Right lobe of liver (tissue), 6 donors: ENCODE data around the gene CADM2. TPM values are rescaled to one million over a fixed set of nuclear protein-coding genes. Genes with fewer than 3 reads are reported as not detected.

ENCODE experiments used
- ATAC-seq, 4 donors: fragments of 200-7000 bp; cut with Tn5 transposase; one replicate each; pipeline ENCODE4 v1.9.1; 2020; ENCODE audit warnings: mild to moderate bottlenecking in 4 of 4, moderate library complexity in 4 of 4
- DNase-seq, 3 donors: peaks; one replicate each; pipeline ENCODE4 v3.0.0-alpha.2; 2020
- H3K27ac ChIP-seq, 3 donors: fragments of 200-600 bp; one replicate each; pipeline ENCODE4 v1.8.0; 2022
- H3K27me3 ChIP-seq, 2 donors: fragments of 200-600 bp; one replicate each; pipeline ENCODE4 v1.8.0; 2022
- H3K36me3 ChIP-seq, 4 donors: fragments of 200-600 bp; sonication (generic) in 1 of 4; one replicate each; pipeline versions ENCODE4 v1.5.1 to v1.8.0; 2017 to 2022; ENCODE audit warnings: control low read depth in 1 of 4
- H3K4me1 ChIP-seq, 4 donors: fragments of 200-600 bp; sonication (generic) in 1 of 4; one replicate each; pipeline versions ENCODE4 v1.5.1 to v1.8.0; 2017 to 2022; ENCODE audit warnings: control low read depth in 1 of 4
- H3K4me3 ChIP-seq, 3 donors: fragments of 200-600 bp; one replicate each; pipeline ENCODE4 v1.8.0; 2022
- H3K9me3 ChIP-seq, 4 donors: fragments of 200-600 bp; sonication (generic) in 1 of 4; one replicate each; pipeline versions ENCODE4 v1.5.1 to v1.8.0; 2017 to 2022; ENCODE audit warnings: control low read depth in 1 of 4
- POLR2A ChIP-seq: fragments of 450-650 bp; IDR thresholded peaks from one replicate; pipeline ENCODE4 v1.6.1; 2017; ENCODE audit warnings: antibody characterized with exemption, mild to moderate bottlenecking
- WGBS: methylation state at CpG from one replicate; pipeline ENCODE4 v1.1.6; 2018; ENCODE audit warnings: low coverage, low lambda C conversion rate; ENCODE audit not compliant: insufficient coverage; ENCODE audit errors: missing lambda C conversion rate; 5-methylcytosine and 5-hydroxymethylcytosine counted together
- intact Hi-C, 2 donors: fragments of 100-400 bp; cut with DNase I; formaldehyde crosslinking; loops; one replicate each; pipeline versions ENCODE4 v1.11.2 to v1.14.1; 2022
- total RNA-seq, 6 experiments: library from RNA; depleted of rRNA in 2 of 6; stranded (reverse); fragments of >200 nt in 2 of 6; fragmentation: NEBNext Ultra II Directional in 3 of 6; extraction: Animal tissue kit (Norgen Biotek cat#: 25700) in 3 of 6; gene quantifications; one replicate each; pipeline versions ENCODE4 v1.1.0 to v1.2.4, GENCODE V29; 2016 to 2023
- TF ChIP-seq, protein P1 (sequence below), 4 donors: fragments of 200-600 bp in 3 of 4; fragments of 450-650 bp in 1 of 4; IDR thresholded peaks; one replicate each; pipeline versions ENCODE4 v1.5.1 to v1.8.0; 2016 to 2022; ENCODE audit warnings: antibody characterized with exemption in 4 of 4, mild to moderate bottlenecking in 2 of 4
- donor health status: DM: no; HTN: yes; CAD: no.
- donor health status: DM: no; HTN: no; CAD: no.
- donor health status: DM: no; HTN: no; CAD: no.
- donor health status: DM: no; HTN: yes; CAD: no.
- donor health status: DM: no; HTN: yes; CAD: no.

Gene CADM2
- total RNA-seq, 6 experiments from 2014 or later = under 0.01 to 1.7 (median 0.15) TPM

DNA sequence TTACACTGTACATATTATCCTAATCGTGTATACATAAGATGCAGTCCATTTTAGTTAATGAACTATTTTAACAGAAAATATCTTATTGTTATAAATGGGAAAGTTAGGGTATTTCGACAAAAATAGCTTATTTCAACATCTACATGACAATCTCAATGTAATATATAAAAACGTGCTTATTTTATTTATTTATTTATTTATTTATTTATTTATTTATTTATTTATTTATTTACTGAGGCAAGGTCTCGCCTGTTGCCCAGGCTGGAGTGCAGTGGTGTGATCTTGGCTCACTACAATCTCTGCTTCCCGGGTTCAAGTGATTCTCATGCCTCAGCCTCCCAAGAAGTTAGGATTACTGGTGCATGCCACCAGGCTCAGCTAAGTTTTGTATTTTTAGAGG is 614.2 kb downstream of the CADM2 start:
- Histone ChIP-seq H3K4me3 (no peak overlapping the region), H3K27ac (no peak overlapping the region), H3K36me3 (no peaks in the 10 kb centered on the region), H3K9me3 (no peaks in the 10 kb centered on the region), H3K27me3 (no peaks in the 10 kb centered on the region), H3K4me1 (no peaks in the 10 kb centered on the region)
- intact Hi-C loops = no loop called here
- no peak for ATAC-seq
- no peak for DNase-seq
- 30% methylated on average over 5 of the region's 5 CpGs for WGBS
- TF ChIP-seq, protein P1, sequence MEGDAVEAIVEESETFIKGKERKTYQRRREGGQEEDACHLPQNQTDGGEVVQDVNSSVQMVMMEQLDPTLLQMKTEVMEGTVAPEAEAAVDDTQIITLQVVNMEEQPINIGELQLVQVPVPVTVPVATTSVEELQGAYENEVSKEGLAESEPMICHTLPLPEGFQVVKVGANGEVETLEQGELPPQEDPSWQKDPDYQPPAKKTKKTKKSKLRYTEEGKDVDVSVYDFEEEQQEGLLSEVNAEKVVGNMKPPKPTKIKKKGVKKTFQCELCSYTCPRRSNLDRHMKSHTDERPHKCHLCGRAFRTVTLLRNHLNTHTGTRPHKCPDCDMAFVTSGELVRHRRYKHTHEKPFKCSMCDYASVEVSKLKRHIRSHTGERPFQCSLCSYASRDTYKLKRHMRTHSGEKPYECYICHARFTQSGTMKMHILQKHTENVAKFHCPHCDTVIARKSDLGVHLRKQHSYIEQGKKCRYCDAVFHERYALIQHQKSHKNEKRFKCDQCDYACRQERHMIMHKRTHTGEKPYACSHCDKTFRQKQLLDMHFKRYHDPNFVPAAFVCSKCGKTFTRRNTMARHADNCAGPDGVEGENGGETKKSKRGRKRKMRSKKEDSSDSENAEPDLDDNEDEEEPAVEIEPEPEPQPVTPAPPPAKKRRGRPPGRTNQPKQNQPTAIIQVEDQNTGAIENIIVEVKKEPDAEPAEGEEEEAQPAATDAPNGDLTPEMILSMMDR (IDR thresholded peaks at IDR 0.05) = no peak
- TF ChIP-seq POLR2A = no peak

DNA sequence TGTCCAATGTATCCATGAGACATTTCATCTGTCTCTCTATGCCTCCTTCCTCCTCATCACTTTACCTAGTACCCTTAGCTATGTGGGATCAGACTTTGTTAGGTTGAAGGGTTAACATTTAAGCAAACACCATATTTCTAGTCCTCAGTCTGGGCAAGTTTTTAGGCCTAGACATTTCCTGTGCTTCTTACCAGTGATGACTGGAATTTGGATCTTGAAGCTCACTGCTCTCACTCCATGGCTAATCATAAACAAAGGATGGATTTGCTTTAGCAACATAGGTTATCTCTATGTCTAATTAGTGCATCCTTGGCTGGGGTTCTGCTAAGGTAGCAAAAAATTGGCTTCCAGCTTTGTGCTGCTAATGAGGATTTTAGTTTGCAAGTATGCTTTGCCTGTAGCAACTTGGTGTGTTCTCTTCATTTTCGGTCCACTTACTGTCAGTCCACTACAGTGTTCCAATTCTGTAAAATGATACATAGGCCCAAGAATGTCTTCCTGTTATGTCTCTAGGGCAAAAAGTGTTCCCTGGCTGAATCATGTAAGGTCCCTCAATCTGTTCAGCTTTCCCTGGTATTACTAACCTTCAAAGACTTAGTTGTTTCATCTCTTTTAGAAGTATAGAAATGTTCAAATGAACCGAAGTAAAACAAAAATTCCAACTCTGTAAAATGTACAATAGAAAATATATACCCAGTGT is 615.4 kb downstream of the CADM2 start:
- WGBS = 80% methylated on average over 2 of the region's 2 CpGs

DNA sequence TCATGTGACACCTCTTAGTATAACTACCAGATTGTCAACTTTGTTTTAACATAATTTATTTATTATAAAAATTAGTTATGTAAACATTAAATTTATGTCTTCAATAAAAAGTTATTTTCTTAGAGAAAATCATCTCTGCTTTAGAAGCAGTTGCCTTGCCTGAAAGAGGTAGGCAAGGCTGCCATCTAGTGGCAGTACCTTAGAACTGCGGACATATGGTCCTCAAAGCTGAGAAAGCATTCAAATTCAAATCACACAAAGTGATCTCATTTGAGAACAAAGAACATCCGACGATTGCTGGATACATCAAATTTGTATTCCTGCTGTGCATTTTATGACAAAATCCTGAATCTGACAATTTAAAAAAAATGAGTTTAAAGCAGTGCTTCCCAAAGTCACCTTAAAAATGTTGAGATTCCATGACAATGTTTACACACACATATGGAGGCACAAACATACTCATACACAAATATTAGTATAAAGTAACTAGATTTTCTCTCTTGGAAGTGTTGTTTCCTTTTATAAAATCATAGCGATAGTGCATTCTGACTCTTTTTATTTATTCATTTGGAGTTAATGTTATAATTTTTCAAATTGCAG is 617.4 kb downstream of the CADM2 start:
- H3K27me3 ChIP-seq = no peaks in the 10 kb centered on the region
- DNase-seq (peak in 2 of 3 donors; percentile 36 to 52), ATAC-seq (peak; percentile 77 to 88 (median 82))
- H3K36me3 ChIP-seq = no peaks in the 10 kb centered on the region
- H3K27ac ChIP-seq = no peak overlapping the region
- 4% methylated on average over 4 of the region's 4 CpGs for WGBS
- no peak overlapping the region for H3K4me3 ChIP-seq
- H3K9me3 ChIP-seq = no peaks in the 10 kb centered on the region
- intact Hi-C loops = no loop called here
- H3K4me1 ChIP-seq = no peaks in the 10 kb centered on the region
- TF ChIP-seq, protein P1 (IDR thresholded peaks at IDR 0.05) = peak; percentile 74 to 94 (median 92)
- TF ChIP-seq POLR2A = no peak

More for the DNA sequence above, 615.4 kb downstream of the CADM2 start:
- Histone ChIP-seq H3K36me3 (no peaks in the 10 kb centered on the region), H3K27me3 (no peaks in the 10 kb centered on the region), H3K4me3 (no peak overlapping the region), H3K9me3 (no peaks in the 10 kb centered on the region), H3K27ac (no peak overlapping the region), H3K4me1 (no peaks in the 10 kb centered on the region)
- DNase-seq (no peak), ATAC-seq (no peak)
- no peak for TF ChIP-seq POLR2A
- TF ChIP-seq, protein P1 (IDR thresholded peaks at IDR 0.05) = no peak
- intact Hi-C loops = no loop called here

DNA sequence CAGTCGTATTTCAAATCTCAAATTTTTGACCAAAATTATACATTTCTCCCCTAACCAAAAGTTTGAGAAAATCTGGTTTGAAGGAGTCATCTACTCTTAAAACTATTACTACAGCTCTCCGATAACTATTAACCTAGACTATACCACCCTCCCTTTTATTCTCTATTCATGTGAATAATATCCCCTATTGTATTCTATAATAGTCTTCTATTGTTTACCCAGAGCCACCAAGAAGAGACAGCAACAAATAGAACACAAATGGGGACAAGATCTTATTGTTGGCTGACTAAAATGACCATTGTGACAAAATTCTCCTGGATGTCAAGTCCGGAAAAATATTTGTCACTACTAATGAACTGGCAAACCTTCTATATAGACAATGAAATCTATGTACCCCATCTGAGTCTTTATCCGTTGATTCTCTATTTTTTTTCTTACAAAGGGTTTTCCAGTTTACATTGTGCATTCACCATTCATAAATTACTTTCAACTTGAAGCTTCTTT is 618.0 kb downstream of the CADM2 start:
- DNase-seq (no peak), ATAC-seq (no peak)
- no peaks in the 10 kb centered on the region for H3K36me3 ChIP-seq
- H3K27me3 ChIP-seq = no peaks in the 10 kb centered on the region
- intact Hi-C loops = no loop called here
- H3K4me1 ChIP-seq = no peaks in the 10 kb centered on the region
- H3K4me3 ChIP-seq = no peak overlapping the region
- H3K9me3 ChIP-seq = no peaks in the 10 kb centered on the region
- 61% methylated on average over 4 of the region's 4 CpGs for WGBS
- H3K27ac ChIP-seq = no peak overlapping the region
- TF ChIP-seq, protein P1 (IDR thresholded peaks at IDR 0.05) = no peak
- no peak for TF ChIP-seq POLR2A
